CD1c-positive myeloid dendritic cell (primary cell): ENCODE measurements around the gene GAREM1.

Experiments used
- DNase-seq: peaks from one replicate; pipeline ENCODE4 v3.0.0-alpha.2; 2016; ENCODE audit errors: extremely low spot score

The GAREM1 gene

DNA sequence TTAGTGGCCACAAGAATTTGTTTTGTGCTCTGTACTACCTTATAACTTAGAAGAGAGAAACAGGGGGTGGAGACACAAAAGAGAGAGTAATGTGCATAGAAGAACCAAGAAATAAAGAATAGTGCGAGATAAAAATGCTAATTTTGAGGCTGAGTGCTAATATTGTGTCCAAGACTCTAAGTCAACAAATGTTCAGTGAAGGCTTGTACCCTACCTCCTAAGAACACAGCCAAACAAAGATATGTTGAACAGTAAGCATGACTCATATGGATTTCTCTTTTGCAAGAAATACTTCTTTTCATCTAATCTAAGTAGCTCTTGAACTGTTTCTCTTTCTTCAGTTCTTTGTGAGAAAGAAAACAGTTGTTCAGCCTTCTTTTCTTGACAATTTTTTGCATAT is 45.2 kb downstream of the GAREM1 start:
- no peak for DNase-seq

DNA sequence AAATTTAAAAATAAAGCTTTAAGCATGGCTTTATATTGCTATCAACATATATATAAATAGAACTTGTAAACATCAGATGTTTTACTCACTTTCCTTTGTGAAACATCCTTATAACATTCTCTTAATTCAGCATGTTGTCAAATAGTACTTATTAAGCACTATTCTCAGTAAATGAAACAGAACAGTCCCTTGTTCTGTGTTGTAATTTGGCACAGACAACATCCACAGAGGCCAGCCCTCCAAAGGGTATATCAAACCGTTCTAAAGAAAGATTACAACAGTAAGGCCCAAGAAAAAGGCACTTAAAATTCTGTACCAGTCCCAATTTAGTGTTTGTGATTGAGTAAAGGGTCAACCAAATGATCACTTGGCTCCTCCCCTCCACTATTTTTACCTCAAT is 46.0 kb downstream of the GAREM1 start:
- no peak for DNase-seq

DNA sequence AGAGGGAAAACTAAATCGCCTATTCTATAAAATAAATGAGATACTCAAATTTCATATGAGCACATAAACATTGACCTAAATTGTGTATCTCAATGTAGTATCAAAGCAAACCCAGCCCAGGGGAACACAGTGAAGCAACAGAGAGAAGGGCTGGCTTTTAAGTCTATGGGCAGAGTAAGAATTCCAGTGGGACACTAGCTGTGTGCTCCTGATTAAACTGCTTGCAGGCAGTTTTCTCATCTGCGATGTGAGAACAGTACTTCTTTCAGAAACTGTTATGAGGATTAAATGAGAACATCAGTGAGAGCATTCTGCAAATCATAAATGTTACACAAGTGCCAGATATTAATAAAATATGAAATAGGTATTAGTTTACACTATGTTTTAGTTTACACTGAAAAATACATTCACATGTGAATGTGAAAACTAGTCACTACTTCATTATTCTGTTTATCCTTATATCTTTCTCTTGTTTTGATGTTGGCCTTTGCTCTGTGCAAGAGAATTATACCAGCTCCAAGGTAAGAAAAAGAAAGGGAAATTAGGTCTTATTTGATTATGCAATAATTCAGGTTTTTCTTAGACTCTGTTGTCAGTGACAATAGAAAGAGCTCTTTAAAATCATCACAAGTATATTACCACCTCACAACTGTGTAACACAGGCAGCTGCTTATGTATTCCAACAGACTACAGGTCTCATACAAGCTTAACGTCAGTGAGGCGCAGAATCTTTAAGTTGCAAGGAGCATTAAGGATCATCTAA is 47.5 kb downstream of the GAREM1 start:
- no peak for DNase-seq

GRCh38 chr18:32422201-32422600 is 48.5 kb downstream of the GAREM1 start:
- DNase-seq, result no peak

GRCh38 chr18:32420084-32420750 is 50.5 kb downstream of the GAREM1 start:
- peak; percentile 19 for DNase-seq

GRCh38 chr18:32418148-32418547 is 52.5 kb downstream of the GAREM1 start:
- DNase-seq, result no peak

- DNase-seq, result no peak
Measured at GRCh38 chr18:32405588-32405987, 65.1 kb downstream of the GAREM1 start.

- DNase-seq, result no peak
Measured at GRCh38 chr18:32401621-32402020, 69.1 kb downstream of the GAREM1 start.

- DNase-seq, result no peak
Measured at GRCh38 chr18:32393407-32393806, 77.3 kb downstream of the GAREM1 start.

- DNase-seq, result peak; percentile 9
Measured at GRCh38 chr18:32391126-32391525, 79.6 kb downstream of the GAREM1 start.

- DNase-seq, result no peak
Measured at GRCh38 chr18:32389858-32390257, 80.8 kb downstream of the GAREM1 start.

DNA sequence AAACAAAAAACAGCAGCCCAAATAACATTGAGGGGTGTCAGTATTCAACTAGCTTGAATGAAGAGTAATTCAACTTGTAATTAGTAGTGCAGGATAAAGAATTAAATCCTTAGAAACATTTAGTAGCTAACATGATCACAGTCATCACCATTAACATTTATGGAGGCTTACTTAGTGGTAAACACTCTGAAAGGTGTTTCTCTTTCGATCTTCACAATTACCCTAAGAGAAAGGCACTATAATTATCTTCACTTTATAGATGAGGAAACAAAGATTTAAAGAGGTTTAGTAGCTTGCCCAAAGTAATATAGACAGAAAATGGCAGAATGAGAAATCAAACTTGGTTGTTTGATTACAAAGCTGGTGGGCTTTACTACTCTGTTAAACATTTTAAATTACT is 81.5 kb downstream of the GAREM1 start:
- no peak for DNase-seq

DNA sequence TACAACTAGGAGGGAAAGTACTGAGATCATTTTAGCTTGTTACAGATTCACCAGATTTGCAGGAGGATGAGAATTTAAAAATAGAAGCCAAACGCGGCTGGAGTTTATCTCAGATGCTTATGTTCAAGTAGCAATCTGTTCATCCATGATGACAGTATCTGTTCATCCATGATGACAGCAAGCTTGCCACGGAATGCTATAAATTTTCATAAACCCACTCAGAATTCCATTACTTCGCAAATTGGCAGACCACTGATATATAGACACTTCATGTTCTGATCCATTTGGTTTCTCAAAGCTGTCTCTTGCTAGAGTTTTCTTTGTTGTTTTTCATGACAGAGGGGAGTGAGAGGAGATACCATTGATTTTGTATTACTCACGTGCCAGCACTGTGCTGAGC is 84.2 kb downstream of the GAREM1 start:
- no peak for DNase-seq

DNA sequence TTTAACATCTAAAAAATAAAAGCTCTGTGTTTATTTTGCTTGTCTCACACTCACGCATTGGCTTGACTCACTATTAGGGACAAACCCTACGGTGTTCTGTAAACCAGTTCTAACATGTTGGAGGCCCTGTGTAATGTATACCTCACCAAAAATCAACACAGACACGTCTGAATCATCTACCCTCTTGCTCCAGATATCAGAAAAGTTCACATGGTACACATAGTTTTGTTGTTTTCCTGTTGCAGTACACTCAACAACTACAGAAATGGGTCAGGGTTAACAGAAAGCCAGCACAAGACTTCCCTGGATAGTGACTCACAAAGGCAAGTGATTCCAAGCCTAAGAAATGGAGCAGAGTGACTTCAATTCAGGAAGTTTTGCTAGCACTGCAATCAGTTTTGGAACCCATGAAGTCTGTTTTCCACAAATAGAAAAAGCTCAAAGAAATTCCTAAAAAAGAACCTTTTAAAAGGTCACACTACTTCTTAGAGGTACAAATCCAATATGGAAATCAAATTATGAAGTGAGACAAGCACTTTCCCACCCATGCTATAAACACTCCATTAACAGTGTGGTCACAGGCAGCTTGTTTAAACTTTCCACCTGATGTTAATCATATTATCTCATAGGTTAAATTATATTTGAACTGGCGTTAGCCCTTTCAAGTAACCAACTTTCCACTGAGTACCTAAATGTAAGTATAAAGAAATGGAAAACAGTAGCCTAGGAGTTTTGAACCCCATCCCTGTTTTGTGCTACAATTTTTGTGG is 87.4 kb downstream of the GAREM1 start:
- DNase-seq, result no peak

- DNase-seq, result no peak
Measured at GRCh38 chr18:32381761-32382160, 88.9 kb downstream of the GAREM1 start.

DNA sequence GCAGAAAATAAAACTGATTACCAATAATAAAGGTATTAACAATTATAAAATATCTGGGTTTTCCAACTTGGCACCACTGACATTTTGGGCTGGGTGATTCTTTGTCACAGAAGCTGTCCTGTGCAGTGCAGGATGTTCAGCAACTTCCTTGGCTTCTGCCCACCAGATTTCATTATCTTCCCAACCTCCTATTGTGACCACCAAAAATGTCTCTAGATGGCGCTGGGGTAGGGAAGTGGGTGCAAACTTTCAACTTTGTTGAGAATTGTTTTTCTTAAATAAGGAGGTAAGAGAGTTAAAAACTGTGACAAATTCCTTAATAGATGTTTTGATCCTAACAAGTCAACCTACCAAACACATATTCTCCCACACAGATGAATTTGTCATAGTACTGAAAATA is 90.1 kb downstream of the GAREM1 start:
- no peak for DNase-seq

- DNase-seq, result no peak
Measured at GRCh38 chr18:32379891-32380290, 90.8 kb downstream of the GAREM1 start.

DNA sequence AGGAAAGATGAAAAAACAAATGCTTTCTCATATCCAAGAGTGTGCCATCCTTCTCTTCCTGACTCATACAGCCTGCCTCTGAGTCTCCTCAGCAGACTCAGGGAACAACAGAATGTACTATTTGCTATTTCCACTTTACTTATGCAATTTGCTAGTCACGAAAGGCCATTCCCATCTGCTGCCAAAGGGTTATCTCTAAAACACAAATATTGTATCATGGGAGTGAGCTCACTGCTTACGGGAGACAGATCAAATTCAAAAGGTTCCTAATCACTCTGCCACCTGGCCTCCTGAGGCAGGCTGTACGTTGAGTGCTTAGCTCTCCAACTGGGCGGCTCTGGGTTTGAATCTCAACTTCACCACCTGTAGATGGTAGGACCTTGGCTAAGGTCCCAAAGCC is 92.0 kb downstream of the GAREM1 start:
- DNase-seq, result no peak

GRCh38 chr18:32373995-32374394 is 96.7 kb downstream of the GAREM1 start:
- DNase-seq, result no peak

DNA sequence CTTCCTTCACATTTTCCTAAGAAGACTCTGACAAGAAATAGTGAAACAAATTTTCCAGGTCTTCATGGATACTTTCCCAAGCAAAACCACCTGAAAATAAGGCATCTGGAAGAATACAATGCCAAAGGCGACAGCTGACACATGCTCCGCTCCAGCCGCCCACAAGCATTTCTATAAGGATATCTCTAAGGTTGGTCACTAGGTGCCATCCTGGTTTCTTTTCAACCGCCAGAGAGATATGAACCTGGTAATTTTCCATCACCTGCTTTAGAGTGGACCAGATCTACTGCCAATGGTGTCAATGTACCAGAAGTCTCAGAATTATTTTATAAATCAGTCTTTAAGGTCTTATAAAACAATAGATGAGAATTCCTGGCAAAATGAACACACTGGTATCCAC is 97.2 kb downstream of the GAREM1 start:
- DNase-seq, result no peak

GRCh38 chr18:32372381-32373061 is 98.2 kb downstream of the GAREM1 start:
- no peak for DNase-seq

DNA sequence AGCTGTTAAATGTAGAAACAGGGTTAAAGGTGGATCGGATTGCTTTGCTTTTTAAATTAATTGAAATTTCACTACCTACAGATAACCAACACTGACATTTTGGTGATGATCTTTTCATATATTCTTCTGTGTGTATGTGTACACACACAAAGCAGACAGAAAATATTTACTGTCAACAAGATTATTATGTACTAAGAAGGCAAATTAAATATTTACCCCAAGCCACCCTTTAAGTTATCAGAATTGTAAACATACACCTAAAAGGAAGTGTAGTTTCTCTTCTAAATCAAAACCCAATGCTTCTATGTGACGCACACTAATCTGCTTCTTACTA is 98.7 kb downstream of the GAREM1 start:
- DNase-seq, result no peak
